HG02798 (cell line): Measurements from ENCODE around the gene NANOS3.

Experiments used
- ATAC-seq: cut with Tn5 transposase; IDR thresholded peaks from one replicate; pipeline ENCODE4 v1.9.1; 2021; ENCODE audit warnings: mild to moderate bottlenecking; ENCODE audit not compliant: unreplicated experiment, poor library complexity

Gene NANOS3

DNA sequence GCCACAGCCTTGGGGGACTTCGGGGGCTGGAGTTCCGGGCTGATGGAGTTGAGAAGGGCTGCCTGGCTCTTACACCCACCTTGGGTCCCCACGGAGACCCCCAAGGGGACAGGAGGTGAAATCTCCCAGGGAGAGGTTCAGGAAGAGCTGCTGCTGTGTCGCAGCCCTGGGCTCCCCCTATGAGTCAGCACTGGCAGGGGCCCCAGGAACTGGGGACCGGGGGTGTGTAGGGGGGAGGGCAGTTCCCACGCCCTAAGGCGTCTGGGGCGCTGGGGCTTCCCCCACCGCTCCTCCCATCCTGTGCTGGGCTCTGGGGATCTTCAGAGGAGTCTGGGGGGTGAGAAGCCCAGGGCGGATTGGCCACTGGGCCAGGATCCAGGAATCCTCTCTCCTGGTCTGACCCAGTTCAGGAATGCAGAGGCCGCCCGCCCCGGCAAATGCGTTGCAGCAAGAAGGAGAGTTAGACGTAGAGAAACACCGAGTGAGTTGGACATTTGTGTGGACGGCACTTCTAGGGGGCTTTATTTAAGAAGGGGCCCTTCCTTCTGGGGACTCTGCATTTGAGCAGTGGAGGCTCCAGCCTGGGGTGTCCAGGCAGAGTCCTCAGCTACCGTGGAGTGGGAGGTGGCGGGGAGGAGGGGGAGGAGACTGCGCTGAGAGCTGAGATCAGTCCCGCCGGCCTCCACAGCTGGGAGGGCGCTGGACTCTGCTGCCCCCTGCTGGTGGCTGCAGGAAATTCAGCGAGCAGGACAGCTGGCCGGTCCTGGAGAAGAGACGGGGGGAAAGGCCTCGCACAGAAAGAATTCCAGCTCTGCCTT lies 15.0 kb upstream of the NANOS3 start:
- peak; percentile 73 for ATAC-seq

DNA sequence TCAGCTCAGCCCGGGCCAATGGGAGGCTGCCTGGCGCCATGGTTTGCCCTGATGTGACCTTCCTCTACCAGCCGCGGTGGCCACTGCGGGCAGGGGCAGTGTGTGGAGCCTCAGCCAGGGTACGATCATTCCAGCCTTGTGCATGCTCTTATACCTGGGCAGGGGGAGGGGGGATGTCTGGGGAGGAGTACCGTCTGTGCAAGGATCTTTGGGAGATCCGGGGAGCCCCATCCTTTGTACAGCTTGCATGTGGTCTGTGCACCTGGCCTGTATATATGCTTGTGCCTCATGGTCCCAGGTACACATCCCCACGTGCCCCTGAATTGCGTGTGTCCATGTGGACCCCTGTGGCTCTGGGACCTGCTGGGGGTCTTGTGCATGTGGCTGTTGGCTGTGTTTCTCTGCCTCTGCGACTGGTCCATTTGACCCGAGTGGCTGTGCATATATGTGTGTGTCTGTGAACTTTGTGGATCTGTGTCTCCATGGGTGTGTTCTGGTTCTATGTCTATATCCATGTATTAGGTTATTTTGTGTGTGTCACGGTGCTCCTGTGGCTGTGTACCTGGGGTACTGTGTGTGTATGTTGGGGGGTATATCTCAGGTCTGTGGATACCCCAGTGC lies 12.8 kb upstream of the NANOS3 start:
- no peak for ATAC-seq

DNA sequence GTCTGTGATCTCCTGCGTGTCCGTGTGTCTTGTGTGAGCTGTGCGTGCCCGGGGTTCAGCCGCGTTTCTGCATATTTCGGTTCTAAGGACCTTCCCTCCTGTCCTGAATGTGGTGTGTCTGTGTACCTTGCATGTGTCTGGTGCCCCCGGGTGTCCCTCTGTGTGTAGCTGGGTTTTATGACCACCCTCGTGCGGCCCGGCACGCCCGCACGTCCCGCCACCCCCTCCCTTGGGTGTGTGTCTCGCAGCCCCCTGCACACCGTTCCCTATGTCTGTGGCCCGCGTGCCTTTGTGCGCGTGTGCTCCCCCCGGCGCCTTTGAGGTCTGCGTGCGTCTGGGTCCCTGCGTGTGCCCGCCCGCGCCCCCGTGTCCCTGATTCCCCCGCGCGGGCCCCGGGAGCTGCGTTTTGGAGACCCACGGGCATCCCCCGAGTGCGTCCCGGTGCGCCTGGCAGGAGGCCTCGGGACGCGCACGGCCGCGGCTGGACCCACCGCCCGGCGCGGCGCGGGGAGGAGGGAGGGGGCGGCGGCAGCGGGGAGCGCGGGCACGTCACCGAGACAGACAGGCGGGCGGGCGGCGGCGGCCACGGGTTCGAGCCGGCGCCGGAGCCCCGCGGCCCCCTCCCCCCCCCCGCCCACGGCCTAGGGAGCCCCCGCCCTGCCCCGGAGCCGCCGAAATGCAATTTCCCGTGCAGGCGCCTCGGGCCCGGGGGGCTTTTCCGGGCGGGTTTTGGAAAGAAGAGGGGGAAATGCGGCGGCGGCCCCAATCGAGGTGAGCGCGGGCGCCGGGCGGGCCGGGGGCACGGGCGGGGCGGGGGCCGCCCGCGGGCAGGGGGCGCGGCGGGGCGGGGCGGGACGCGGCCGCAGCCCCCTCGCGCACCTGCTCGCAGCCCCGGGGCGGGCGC lies 12.0 kb upstream of the NANOS3 start:
- ATAC-seq, result no peak

DNA sequence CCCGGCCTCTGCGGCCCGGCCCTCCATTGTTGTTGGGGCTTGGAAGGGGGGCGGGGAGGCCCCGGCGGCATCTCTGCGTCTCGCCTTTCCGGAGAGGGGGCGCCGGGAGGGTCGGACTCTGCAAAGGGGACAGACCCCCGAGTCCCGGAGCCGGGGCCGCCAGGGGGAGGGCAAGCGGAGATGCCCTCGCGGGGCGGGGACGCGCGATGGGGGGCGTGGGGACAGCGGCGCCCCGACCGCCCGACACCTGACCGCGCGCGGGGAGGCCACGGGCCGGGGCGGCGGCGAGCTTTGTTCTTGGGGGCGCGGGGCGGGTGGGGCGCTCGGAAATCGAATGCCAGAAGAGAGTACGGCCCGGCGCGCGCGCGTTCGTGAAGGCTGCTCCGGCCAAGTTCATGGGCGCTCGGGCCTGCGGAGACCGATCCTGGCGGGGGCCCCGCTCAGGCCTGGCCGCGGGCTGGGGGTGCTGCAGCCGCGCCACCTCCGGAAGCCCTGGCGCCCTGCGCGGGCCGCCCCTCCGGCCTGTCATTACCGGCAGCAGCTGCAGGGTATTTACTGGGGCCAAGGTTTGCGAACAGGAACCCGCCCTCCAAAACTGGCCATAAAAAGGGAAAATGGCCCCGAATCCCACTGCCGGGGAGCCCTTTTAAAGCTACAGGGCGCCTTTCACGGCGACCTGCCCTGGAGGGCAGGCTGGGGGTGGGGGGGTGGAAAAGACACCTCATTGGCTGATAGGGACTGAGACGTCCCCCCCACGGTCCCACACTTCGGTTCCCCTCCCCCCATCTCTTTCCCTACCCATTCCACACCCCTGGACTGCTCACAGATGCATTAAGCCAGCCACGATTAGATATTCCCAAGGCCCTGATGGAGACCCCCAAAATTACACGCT lies 11.1 kb upstream of the NANOS3 start:
- no peak for ATAC-seq

DNA sequence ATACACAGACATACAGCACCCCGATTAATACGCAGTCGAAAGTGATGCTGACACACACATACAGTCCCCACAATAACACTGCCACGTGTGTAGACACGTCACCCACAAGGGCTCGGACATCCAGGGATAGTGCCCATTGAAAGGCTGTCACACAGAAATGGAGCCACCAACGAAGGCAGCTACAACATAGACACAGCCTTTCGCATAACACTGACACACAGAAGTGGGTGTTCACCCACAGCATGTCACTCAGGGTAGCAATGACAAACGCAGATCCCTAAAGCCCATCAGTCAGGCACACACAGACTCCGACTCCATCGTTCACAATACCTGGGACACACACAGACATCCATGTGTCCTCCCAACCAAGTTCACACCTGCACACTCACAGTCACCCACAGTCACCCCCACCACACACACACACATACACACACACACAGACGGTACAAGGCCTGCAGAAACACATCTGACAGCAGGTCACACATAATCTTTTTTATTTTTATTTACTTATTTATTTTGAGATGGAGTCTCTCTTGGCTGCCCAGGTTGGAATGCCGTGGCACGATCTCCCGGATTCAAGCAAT lies 10.4 kb upstream of the NANOS3 start:
- no peak for ATAC-seq

DNA sequence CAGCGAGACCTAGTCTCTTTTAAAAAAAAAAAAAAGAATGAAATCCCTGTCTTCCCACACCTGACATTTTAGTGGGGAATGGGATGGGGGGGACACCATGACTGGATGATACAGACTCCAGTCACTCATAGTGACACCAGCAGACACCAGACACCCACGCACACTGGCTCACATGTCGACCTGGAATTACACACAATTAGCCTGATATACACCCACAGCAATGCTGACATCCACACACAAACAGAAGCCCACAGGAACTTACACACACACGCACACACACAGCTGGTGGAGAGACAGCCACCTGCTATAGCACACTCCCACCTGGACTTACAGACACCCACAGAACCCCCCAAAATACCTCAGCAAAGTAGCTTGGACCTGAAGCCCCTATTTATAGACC lies 8.3 kb upstream of the NANOS3 start:
- ATAC-seq, result no peak

DNA sequence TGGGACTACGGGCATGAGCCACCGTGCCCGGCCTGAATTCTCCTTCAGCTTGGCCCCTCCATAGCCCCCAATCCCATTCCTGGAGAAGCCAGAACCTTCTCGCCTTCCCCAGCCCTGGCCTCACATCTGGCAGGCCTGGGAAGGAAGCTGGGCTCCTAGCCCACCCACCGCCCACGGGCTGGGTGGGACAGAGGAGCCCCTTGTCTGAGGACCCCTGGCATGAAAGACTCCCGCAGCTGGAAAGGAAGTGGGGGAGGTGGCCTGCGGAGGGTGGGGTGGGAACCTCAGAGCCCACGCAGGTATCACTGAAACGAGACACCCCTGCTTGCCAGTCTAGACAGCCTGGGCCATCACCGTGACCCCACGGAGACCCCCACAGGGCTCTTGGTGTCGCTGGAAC lies 7.7 kb upstream of the NANOS3 start:
- no peak for ATAC-seq

DNA sequence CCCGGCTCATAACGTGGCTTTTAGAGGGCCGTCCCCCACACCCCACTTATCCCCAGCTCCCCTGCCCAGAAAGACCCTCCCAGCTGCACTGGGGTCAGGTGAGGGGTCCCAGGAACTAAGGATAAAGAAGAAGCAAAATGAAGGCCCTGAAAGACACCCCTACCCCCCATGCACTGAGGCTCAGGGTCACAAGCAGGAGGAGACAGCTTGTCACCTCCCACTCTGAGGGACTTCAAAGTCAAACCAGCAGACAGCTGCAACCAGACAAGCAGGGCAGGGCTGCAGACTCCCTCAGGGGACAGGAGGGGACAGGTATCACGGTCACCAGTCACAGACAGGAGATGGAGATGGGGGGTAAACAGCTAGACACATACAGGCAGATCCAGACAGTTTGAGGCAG lies 6.1 kb upstream of the NANOS3 start:
- no peak for ATAC-seq

DNA sequence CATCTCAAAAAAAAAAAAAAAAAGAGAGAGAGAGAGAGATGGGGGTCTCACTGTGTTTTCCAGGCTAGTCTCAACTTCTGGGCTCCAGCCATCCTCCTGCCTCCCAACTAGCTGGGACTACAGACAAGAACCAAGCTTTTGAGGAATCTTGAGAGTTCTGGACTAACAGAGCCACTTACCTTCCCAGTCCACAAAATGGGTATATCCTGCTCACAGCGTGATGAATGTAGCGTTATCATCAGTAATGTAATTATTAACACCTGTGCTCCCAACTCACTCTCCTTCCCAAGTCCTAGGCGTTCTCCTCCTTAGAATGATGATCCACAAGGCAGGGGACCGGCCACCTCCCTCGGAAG lies 4.6 kb upstream of the NANOS3 start:
- no peak for ATAC-seq

DNA sequence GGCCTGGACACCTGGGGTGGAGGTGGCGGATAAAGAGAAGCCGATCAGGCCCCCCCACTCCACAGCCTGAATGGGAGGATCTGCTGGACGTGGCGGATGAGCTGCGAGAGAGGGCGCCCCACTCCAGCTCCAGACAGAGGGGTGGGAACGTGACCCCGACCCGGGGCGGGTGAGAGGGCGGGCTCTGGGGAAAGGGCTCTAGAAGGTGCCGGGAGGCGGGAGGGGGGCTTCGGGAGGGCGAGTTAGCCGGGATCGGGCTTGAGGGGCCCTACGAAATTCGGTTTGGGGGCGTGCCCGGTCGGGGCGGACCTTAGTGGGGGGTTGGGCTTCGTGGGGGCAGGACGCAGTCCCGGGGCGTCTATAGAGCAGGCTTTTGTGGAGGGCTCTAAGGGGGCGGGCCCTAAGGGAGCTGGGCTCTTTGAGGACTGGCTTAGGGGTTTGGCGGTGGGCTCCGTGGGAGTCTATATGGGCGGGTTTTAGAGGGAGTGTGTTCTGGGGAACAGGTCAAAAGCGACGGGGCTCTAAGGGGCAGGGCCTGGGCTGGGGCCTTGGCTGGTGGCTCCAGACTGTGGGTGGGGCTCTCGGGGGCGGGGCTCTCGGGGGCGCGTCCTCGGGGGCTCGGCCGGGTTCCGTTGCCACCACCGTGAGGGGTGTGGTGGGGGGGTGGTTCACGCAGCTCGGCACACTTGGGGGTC lies 4.1 kb upstream of the NANOS3 start:
- no peak for ATAC-seq

DNA sequence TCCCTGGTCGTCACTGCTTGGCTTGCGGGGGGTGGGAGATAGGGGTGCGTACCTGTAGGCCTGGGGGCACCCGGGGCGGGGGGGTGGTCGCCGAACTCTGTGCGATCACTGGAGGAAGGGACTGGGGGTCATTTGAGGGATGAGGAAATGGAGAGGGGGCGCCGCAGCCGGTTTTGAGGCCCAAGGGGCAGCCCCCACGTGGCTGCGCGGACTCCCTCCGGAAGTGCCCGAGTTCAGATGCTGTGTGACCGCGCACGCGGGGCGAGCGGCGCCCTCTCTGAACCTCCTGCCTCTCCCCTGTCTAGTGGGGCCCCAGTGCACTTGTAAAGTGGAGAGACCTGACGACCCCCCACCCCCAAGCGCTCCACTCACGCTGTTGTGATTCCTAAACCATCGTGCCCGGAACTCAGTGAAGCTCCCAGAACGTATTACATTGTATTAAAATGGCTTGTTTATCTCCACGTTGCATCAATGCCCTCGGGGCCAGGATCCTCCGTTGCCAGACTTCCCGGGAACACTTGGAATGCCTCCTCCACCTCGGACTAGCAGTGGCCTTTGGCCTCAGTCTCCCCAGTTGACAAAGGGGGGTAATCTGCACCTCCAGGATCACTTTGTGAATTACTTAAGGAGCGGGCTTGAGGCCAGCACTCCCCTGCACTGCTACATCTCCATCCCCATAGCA lies 3.0 kb upstream of the NANOS3 start:
- ATAC-seq, result no peak

DNA sequence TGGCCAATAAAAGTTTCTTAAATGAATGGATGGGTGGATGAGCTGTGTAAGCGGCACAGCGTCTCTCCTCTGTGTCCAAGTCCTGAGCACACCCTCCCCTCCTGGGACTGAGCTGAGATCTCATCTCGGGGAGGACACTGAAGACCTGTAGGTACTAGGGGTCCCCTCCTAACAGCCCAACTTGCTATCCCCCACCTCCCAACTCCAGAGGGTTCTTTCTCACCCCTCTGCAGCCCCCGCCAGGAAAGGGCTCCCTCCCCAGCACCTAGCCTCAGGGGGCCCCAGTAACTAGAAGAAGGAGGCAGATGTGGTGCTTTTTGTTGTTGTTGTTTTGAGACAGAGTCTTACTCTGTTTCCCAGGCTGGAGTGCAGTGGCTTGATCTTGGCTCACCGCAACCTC lies 1.1 kb upstream of the NANOS3 start:
- ATAC-seq, result no peak

DNA sequence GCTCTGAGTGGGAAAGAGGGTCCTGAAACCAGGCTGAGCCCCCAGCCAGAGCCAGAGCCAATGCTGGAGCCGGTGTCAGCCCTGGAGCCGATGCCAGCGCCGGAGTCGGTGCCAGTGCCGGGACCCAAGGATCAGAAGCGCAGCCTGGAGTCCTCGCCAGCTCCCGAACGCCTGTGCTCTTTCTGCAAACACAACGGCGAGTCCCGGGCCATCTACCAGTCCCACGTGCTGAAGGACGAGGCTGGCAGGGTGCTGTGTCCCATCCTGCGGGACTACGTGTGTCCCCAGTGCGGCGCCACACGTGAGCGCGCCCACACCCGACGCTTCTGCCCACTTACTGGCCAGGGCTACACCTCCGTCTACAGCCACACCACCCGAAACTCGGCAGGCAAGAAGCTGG lies 369 bp downstream of the NANOS3 start:
- ATAC-seq, result no peak

DNA sequence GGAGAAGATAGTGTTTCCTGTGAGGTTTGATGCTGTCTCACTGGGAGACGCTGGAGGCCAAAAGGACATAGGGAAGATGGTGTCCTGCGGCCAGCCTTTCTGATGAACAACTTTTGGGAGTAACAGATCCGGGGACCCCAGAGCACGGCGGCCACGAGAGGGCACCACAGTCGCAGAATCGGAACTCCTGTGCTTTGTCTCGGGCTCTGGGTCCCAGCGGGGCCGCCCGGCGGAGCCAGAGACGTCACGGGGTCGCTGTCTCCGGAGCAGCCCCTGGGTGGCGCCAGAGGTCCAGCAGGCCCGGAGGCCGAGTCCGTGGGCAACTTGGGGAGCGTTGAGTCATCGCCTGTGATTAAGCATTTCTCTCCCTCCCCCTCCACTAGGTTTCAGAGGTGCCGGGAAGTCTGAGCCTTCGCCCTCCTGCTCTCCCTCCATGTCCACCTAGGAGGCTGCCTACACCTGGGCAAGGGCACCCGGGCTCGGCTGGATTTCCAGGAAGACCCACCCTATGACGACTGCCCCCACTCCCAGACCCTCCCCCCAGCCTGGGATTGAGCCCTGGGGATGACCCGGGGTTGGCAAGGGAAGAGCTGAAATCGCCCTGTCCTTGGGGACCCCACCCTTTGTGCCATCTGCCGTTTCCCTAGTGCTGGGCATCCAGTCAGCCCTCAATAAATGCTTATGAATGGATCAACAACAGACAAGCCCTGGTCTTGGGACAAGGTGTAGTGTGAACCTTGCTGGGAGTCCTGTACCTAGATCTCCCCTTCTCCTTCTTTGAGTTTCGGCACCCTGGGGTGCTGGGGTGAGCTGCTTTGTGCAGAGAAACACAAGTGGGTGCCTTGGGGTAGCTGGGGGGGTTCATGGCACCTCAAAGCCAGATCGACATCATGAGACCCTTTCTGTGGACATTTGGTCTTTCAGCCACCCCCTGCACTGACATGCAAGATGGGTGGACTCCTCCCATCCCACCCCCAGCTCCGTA lies 3.4 kb downstream of the NANOS3 start:
- ATAC-seq, result peak; percentile 93

DNA sequence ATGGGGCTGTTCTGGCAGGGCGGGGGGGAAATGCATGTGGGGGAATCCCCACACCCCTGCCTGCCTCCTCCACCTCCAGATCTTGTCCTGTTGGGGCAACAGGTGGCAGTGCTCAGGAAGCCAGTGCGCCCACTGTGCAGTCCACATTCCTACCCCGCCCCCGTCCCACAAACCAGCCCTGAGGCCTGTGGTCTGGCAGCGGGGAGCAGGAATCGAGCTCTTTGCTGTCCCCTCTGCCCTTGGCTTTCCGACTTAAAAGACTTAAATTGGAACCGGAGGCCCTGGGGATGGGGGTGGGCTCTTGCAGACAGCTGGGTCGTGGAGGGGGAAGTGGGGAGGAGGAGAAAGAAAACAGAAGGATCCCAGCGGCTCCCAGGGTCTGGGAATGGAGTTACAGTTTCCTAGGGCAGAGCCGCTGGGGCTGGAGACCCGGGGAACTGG lies 4.3 kb downstream of the NANOS3 start:
- ATAC-seq, result no peak

DNA sequence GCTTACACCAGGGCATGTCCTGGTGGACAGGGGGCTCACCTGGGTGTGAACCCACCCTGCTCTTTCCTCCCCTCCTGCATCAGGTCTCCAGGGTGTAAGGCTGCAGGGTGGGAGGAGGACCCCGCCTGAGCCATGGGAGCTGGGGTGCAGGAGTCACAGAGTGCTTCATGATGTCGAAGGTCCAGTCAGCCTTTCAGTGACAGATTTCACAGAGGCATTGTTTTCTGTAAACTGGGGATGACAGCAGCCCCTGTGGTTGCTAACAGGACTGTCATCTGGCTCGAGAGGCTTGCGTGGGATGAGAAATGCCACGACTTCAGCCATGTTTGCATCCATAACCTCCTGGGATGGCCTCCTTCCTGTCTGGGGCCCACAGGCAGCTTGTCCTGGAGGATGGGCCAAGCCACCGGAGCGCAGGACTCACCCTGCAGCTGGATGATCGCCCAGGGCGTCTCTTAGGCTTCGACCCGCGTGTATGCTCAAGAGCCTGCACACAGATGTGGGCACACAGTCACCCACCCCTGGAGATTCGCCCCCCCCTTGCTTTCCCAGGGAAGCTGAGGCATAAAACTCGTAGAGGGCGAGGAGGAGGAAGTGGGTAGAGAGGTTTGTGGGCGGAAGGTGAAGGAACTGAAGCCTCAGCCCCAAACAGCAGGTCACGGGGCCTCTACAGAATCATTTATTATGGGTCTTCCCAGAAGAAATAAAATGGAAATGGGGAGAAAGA lies 4.9 kb downstream of the NANOS3 start:
- no peak for ATAC-seq

DNA sequence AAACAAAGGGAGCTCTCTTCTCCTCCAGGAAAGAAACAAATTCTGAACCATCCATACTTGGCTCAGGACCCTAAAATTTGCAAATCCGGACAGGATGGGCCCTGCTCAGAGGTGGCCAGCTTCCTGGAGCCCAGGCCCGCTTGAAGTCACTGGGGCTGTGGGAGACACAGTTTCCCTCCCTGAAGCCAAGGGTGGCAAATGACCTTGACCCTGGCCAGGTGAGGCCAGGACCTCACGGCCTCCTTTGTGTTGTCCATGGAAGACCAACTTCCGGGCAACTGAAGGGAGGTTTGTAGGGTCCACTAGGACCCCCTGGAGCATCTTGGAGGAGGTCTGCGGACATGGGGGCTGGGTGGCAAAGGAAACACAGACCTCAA lies 5.5 kb downstream of the NANOS3 start:
- no peak for ATAC-seq
